CD14-positive monocyte (primary cell): Measurements from ENCODE around the gene GABRB2. TPM values are rescaled to one million over a fixed set of nuclear protein-coding genes. Genes with fewer than 3 reads are reported as not detected.

Experiments
- DNase-seq, 3 donors: peaks; one replicate each; pipeline ENCODE4 v3.0.0-alpha.2; 2011 to 2022
- H2AFZ ChIP-seq: 2 replicates; pipeline ENCODE4 v1.6.0; 2012; ENCODE audit warnings: mild to moderate bottlenecking, low read depth, low read length, inconsistent platforms; ENCODE audit not compliant: insufficient read depth, poor library complexity, severe bottlenecking
- H3K27ac ChIP-seq, 2 donors: 1 replicate in 1 of 2; 2 replicates in 1 of 2; pipeline ENCODE4 v1.5.1; 2012 to 2013; ENCODE audit warnings: low read length in 2 of 2, control low read depth in 1 of 2, inconsistent platforms in 1 of 2, low read depth in 1 of 2, mild to moderate bottlenecking in 1 of 2
- H3K27me3 ChIP-seq, 2 donors: one replicate each; pipeline versions ENCODE4 v1.6.0 to v1.6.1; 2011 to 2013; ENCODE audit warnings: low read length in 2 of 2; ENCODE audit not compliant: control insufficient read depth in 2 of 2, insufficient read depth in 2 of 2
- H3K36me3 ChIP-seq, 2 donors: replicated peaks in 1 of 2; 1 replicate in 1 of 2; 2 replicates in 1 of 2; pipeline versions ENCODE4 v1.5.1 to v1.6.1; 2012 to 2013; ENCODE audit warnings: low read length in 2 of 2, control low read depth in 1 of 2, inconsistent platforms in 1 of 2, mild to moderate bottlenecking in 1 of 2; ENCODE audit not compliant: insufficient read depth in 2 of 2, control insufficient read depth in 1 of 2
- H3K4me1 ChIP-seq, 2 donors: 1 replicate in 1 of 2; 2 replicates in 1 of 2; pipeline versions ENCODE4 v1.5.1 to v1.6.1; 2012 to 2013; ENCODE audit warnings: low read length in 2 of 2, control low read depth in 1 of 2, inconsistent platforms in 1 of 2, mild to moderate bottlenecking in 1 of 2, moderate library complexity in 1 of 2; ENCODE audit not compliant: insufficient read depth in 2 of 2, control insufficient read depth in 1 of 2
- H3K4me2 ChIP-seq: replicated peaks from 2 replicates; pipeline ENCODE3; 2012; ENCODE audit warnings: low read length, moderate library complexity, mild to moderate bottlenecking; ENCODE audit not compliant: poor library complexity, severe bottlenecking; ENCODE audit errors: extremely low read depth
- H3K4me3 ChIP-seq, 3 experiments: fragments of 200-600 bp in 1 of 3; sonication (generic) in 1 of 3; replicated peaks in 1 of 3; 1 replicate in 2 of 3; 2 replicates in 1 of 3; pipeline ENCODE4 v1.5.1; 2011 to 2013; ENCODE audit warnings: low read length in 3 of 3, mild to moderate bottlenecking in 3 of 3, control low read depth in 2 of 3, low read depth in 2 of 3, inconsistent platforms in 1 of 3, moderate library complexity in 1 of 3
- H3K79me2 ChIP-seq: 2 replicates; pipeline ENCODE4 v1.6.0; 2012; ENCODE audit warnings: mild to moderate bottlenecking, control low read depth, inconsistent platforms, low read length, moderate library complexity; ENCODE audit not compliant: insufficient read depth
- H3K9ac ChIP-seq: 2 replicates; pipeline ENCODE4 v1.6.0; 2017; ENCODE audit warnings: low read length, mild to moderate bottlenecking; ENCODE audit not compliant: insufficient read depth, poor library complexity, severe bottlenecking
- H3K9me3 ChIP-seq, 2 donors: replicated peaks in 1 of 2; 1 replicate in 1 of 2; 2 replicates in 1 of 2; pipeline versions ENCODE4 v1.5.1 to v1.6.1; 2012 to 2013; ENCODE audit warnings: low read length in 2 of 2, control low read depth in 1 of 2; ENCODE audit not compliant: control insufficient read depth in 1 of 2, insufficient read depth in 1 of 2
- H4K20me1 ChIP-seq: 2 replicates; pipeline ENCODE4 v1.6.0; 2012; ENCODE audit warnings: mild to moderate bottlenecking, low read length, control low read depth, moderate library complexity; ENCODE audit not compliant: insufficient read depth
- H3K27ac Mint-ChIP-seq, 7 donors: one replicate each; pipeline ENCODE4 v1.8.0; 2020; ENCODE audit warnings: mild to moderate bottlenecking in 7 of 7, mixed read lengths in 7 of 7, moderate library complexity in 6 of 7, inconsistent platforms in 2 of 7
- H3K27me3 Mint-ChIP-seq, 3 donors: one replicate each; pipeline ENCODE4 v1.8.0; 2021 to 2022; ENCODE audit warnings: low read depth in 3 of 3, mild to moderate bottlenecking in 3 of 3, mixed read lengths in 3 of 3, moderate library complexity in 3 of 3, inconsistent platforms in 1 of 3
- H3K36me3 Mint-ChIP-seq, 2 donors: one replicate each; pipeline ENCODE4 v1.8.0; 2020; ENCODE audit warnings: mixed read lengths in 2 of 2, inconsistent platforms in 1 of 2, mild to moderate bottlenecking in 1 of 2
- H3K4me1 Mint-ChIP-seq: one replicate; pipeline ENCODE4 v1.8.0; 2020; ENCODE audit warnings: mild to moderate bottlenecking, mixed read lengths
- H3K4me3 Mint-ChIP-seq, 2 donors: one replicate each; pipeline ENCODE4 v1.8.0; 2020; ENCODE audit warnings: mild to moderate bottlenecking in 2 of 2, mixed read lengths in 2 of 2, moderate library complexity in 1 of 2
- H3K9me3 Mint-ChIP-seq, 7 donors: one replicate each; pipeline ENCODE4 v1.8.0; 2020 to 2022; ENCODE audit warnings: mixed read lengths in 7 of 7, mild to moderate bottlenecking in 6 of 7, moderate library complexity in 6 of 7, inconsistent platforms in 2 of 7
- CTCF ChIP-seq: fragments of 200-600 bp; IDR thresholded peaks from one replicate; pipeline ENCODE4 v1.8.0; 2022; ENCODE audit warnings: antibody characterized with exemption, mild to moderate bottlenecking
- WGBS: methylation state at CpG from one replicate; pipeline ENCODE4 v1.1.5; 2013; ENCODE audit warnings: missing lambda C conversion rate; ENCODE audit not compliant: insufficient coverage; 5-methylcytosine and 5-hydroxymethylcytosine counted together
- intact Hi-C, 2 donors: fragments of 100-400 bp; cut with micrococcal nuclease; formaldehyde crosslinking; loops; one replicate each; pipeline versions ENCODE4 v1.15.0 to v1.15.1; 2023
- polyA plus RNA-seq, 3 donors: library from polyadenylated mRNA; depleted of rRNA in 1 of 3; unstranded in 2 of 3; stranded (reverse) in 1 of 3; fragments of 300-500 nt in 2 of 3; fragments of >200 nt in 1 of 3; fragmentation: Illumina TruSeq in 2 of 3; gene quantifications; 1 replicate in 2 of 3; 2 replicates in 1 of 3; pipeline ENCODE4 v1.2.3, GENCODE V29; 2012 to 2021

GABRB2 gene
- polyA plus RNA-seq, 3 donors = not detected

DNA sequence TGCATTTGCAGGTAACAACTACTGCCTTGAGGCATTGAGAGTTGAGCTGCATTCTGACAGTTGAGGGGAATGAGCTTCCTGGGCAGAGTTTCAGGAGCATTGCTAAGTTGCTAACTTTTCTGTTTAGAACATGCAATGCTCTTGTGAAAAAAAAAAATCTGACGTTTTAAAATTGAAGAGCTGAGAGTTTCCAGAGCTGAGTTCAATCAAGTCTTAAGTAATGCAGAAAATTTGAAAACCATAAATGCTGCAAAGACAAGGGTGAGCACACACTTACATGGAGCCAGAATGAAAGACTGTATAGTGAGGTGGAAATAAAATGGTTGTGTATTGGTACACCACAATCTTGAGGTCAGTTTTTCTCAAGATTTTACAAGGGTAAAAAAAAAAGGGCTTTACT, 166.0 kb downstream of the GABRB2 start:
- no peaks in the 10 kb centered on the region for H4K20me1 ChIP-seq
- H3K36me3 Mint-ChIP-seq = no peaks in the 10 kb centered on the region
- no peaks in the 10 kb centered on the region for H3K9me3 ChIP-seq
- no peak overlapping the region for H2AFZ ChIP-seq
- no peak overlapping the region for H3K4me3 ChIP-seq
- no peak for TF ChIP-seq CTCF
- 29% methylated on average over 1 of the region's 1 CpG for WGBS
- no peak overlapping the region for H3K4me3 Mint-ChIP-seq
- H3K27ac ChIP-seq = no peak overlapping the region
- no peaks in the 10 kb centered on the region for H3K9me3 Mint-ChIP-seq
- H3K9ac ChIP-seq = no peak overlapping the region
- intact Hi-C loops = no loop called here
- no peaks in the 10 kb centered on the region for H3K27me3 ChIP-seq
- H3K36me3 ChIP-seq = no peaks in the 10 kb centered on the region
- no peak for DNase-seq
- H3K79me2 ChIP-seq = no peaks in the 10 kb centered on the region
- no peaks in the 10 kb centered on the region for H3K4me1 Mint-ChIP-seq
- no peak overlapping the region for H3K27ac Mint-ChIP-seq
- H3K4me1 ChIP-seq = no peaks in the 10 kb centered on the region
- peaks cover 0 to 2% (median 0%) of the 10 kb centered on the region in 3 donors for H3K27me3 Mint-ChIP-seq
- no peak overlapping the region for H3K4me2 ChIP-seq

GRCh38 chr5:161378701-161379100, 167.8 kb downstream of the GABRB2 start:
- no peak for TF ChIP-seq CTCF
- H3K4me2 ChIP-seq = no peak overlapping the region
- H3K27ac ChIP-seq = no peak overlapping the region
- H3K9me3 ChIP-seq = no peaks in the 10 kb centered on the region
- DNase-seq = no peak
- H4K20me1 ChIP-seq = no peaks in the 10 kb centered on the region
- Mint-ChIP-seq H3K4me1 (no peaks in the 10 kb centered on the region), H3K9me3 (no peaks in the 10 kb centered on the region), H3K27ac (no peak overlapping the region), H3K4me3 (no peak overlapping the region), H3K36me3 (no peaks in the 10 kb centered on the region), H3K27me3 (peaks cover 0 to 2% (median 0%) of the 10 kb centered on the region in 3 donors)
- H3K4me1 ChIP-seq = no peaks in the 10 kb centered on the region
- H3K27me3 ChIP-seq = no peaks in the 10 kb centered on the region
- no peaks in the 10 kb centered on the region for H3K79me2 ChIP-seq
- H2AFZ ChIP-seq = no peak overlapping the region
- 100% methylated on average over 1 of the region's 1 CpG for WGBS
- H3K9ac ChIP-seq = no peak overlapping the region
- no peak overlapping the region for H3K4me3 ChIP-seq
- intact Hi-C loops = no loop called here
- H3K36me3 ChIP-seq = no peaks in the 10 kb centered on the region
